HFF-Myc (cell line): ENCODE results near the gene ARL8B.

Source experiments
- DNase-seq: peaks from one replicate; pipeline ENCODE4 v3.0.0-alpha.2; 2011; ENCODE audit warnings: low read depth; ENCODE audit errors: extremely low read depth
- H3K4me3 ChIP-seq: replicated peaks from 2 replicates; pipeline ENCODE4 v1.5.1; 2011; ENCODE audit warnings: low read depth, mild to moderate bottlenecking, control low read depth, low read length
- TF ChIP-seq, protein P1 (sequence below): IDR thresholded peaks from 2 replicates; pipeline ENCODE4 v1.5.1; 2012; ENCODE audit warnings: mild to moderate bottlenecking, low read depth, low read length, control low read depth; ENCODE audit errors: missing control alignments

The ARL8B gene

DNA sequence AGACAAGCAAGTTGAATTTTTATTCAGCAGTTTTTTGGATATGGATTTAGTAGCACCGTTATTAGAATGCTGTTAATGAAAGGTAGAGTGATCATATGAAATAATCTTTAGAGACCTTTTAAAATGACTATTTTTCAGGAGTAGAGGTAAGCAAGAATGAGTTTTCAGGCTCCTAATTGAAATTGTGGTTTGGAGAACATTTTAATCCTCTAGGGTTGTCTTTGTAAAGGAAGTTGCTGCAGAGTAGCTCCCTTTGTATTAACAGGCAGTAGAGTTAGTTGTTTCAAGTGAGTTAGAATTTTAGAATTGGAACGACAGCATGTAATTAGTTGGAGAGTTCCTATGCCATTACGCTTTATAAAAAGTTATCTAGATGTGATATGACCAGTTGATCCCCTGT, 38.2 kb downstream of the ARL8B start:
- no peak for DNase-seq
- TF ChIP-seq, protein P1, sequence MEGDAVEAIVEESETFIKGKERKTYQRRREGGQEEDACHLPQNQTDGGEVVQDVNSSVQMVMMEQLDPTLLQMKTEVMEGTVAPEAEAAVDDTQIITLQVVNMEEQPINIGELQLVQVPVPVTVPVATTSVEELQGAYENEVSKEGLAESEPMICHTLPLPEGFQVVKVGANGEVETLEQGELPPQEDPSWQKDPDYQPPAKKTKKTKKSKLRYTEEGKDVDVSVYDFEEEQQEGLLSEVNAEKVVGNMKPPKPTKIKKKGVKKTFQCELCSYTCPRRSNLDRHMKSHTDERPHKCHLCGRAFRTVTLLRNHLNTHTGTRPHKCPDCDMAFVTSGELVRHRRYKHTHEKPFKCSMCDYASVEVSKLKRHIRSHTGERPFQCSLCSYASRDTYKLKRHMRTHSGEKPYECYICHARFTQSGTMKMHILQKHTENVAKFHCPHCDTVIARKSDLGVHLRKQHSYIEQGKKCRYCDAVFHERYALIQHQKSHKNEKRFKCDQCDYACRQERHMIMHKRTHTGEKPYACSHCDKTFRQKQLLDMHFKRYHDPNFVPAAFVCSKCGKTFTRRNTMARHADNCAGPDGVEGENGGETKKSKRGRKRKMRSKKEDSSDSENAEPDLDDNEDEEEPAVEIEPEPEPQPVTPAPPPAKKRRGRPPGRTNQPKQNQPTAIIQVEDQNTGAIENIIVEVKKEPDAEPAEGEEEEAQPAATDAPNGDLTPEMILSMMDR, result no peak
- H3K4me3 ChIP-seq, result no peak overlapping the region

DNA sequence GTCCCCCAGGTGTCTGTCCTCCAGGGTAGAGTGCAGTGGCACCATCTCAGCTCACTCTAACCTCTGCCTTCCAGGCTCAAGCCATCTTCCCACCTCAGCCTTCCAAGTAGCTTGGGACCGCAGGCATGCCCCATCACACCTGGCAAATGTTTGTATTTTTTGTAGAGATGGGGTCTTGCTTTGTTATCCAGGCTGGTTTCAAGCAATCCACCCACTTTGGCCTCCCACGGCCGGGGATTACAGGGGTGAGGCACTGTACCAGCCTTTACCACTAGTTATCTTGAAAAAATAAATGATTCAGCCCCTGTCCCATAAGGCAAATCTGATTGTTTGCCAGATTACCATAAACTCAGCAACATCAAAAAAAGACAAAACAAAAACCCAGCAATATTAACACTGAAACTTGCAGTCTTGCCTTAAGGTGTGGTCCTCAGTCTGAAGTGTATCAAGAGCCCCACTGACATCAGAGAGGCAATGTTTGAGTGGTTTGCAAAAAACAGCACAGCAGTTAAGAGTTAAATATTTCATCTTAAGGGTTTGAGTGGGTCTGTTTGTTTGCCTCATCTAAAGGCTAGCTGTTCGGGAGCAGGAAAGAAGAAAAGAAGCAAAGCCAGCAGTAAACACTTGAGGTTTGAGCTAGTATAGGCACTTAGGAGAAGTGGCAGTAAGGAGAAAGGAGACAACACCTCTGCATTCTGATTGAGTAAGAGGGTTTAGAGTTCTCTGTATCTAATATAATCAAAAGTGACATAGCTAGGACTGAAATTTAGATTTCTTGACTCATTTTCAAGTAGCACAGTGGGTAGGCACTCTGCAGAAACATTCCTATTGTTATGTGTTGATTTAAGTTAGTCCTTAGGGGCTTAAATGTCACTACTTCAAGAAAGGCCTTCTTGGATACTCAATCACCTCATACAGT, 39.1 kb downstream of the ARL8B start:
- no peak overlapping the region for H3K4me3 ChIP-seq
- TF ChIP-seq, protein P1, result no peak
- DNase-seq, result no peak

DNA sequence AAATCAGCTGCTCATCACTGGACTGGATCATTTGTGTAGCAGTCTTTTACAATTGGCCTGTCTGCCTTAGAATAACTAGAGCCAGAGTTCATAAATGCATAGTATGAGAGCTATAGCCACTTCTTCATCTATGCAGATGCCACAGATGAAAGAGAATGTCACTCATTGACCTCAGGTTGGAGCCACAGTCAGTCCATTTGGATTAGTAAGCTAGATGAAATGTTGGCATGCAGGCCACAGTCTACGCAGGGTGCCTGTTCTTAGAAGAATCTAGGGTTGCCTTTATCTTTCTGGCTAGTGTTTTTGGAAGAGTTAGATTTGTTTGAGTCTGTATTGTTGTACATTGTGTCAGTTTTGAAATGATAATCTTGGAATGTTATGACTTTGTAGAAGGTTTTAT, 40.0 kb downstream of the ARL8B start:
- TF ChIP-seq, protein P1, result no peak
- no peak for DNase-seq
- H3K4me3 ChIP-seq, result no peak overlapping the region

DNA sequence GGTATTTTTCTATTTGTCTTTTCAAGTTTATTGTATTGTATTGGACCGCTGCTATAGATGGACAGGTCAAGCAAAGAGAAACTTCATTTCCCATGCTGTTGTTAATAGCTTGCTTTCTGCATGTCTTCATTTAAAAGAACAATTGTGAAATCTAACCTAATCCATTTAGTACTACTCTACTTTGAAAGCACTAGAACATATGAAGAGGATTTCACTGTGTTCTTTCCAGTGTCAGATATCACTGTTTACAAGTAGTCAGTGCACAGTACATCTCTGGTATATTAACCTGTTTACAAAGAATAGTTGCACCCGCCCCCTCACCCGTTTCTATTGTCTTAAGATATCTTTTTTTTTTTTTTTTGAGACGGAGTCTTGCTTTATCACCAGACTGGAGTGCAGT, 43.6 kb downstream of the ARL8B start:
- DNase-seq, result no peak
- TF ChIP-seq, protein P1, result no peak
- no peak overlapping the region for H3K4me3 ChIP-seq

DNA sequence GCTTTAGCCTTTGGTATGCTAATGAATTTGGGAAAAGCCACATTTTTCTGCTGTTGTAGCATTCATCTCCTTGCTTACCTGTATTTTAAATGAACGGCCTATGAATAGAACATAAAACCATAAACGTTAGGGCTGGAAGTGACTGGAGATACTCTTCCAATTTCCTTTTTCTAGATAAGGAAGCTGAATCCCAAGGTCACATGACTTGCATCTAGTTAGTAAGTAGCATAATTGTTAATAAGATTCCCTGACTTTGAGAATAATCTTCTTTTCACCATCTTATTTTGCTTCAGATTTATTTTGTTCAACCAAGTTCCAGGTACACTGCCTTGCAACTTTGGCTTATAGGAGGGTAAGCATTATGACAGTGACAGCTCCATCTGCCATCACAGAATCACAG, 44.8 kb downstream of the ARL8B start:
- TF ChIP-seq, protein P1, result no peak

DNA sequence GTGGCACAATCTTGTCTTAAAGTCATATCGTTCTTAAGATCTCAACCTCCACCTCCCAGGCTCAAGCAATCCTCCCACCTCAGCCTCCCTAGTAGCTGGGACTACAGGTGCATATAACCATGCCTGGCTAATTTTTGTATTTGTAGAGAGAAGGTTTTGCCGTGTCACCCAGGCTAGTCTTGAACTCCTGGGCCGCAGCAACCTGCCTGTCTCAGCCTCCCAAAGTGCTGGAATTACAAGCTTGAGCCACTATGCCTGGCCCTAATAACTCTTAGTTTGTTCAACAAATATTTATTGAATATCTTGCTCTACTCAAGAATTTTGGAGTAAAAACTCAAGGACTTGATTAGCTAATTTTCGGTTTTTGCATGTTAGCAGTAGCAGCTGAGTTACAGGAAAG, 46.0 kb downstream of the ARL8B start:
- TF ChIP-seq, protein P1, result no peak

More for the DNA sequence above, 44.8 kb downstream of the ARL8B start:
- no peak overlapping the region for H3K4me3 ChIP-seq
- no peak for DNase-seq

DNA sequence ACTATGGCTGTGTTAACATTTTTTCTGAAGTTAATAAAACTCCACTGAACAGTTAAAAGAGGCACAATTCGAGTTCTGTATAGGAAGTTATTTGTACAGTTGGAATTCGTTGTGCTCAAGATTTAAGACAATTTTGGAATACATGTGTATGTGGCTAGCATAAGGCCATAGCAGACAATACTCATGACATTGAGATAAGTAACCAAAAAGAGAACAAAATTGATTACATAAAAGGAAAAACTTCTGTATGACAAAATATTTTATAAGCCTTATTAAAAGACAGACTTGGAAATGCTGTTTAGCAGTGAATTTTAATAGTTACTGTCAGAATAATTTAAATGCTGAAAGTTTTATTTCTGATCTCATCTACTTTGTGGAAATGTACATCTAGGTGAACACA, 47.7 kb downstream of the ARL8B start:
- TF ChIP-seq, protein P1, result no peak
- H3K4me3 ChIP-seq, result no peak overlapping the region
- DNase-seq, result no peak

More for the DNA sequence above, 46.0 kb downstream of the ARL8B start:
- DNase-seq, result no peak
- H3K4me3 ChIP-seq, result no peak overlapping the region
